IMR-90 (cell line): ENCODE measurements around the gene WBP1L. TPM values are rescaled to one million over a fixed set of nuclear protein-coding genes. Genes with fewer than 3 reads are reported as not detected.
"Not testable (repeated sequence)": the region's sequence is repeated elsewhere in the genome, so short reads cannot be mapped to it uniquely, and the experiment has no call there.

Experiments used
- ATAC-seq: fragments of 200-7000 bp; cut with Tn5 transposase; 2 replicates; pipeline ENCODE4 v1.9.1; 2020; ENCODE audit warnings: low read depth, mild to moderate bottlenecking, moderate library complexity
- Bru-seq: library from RNA; stranded (reverse); fragments of 400-500 nt; gene quantifications from one replicate; lab custom pipeline; 2021; lab: Mats Ljungman, UMichigan
- BruChase-seq, 2 experiments: library from RNA; stranded (reverse); fragments of 400-500 nt; gene quantifications; one replicate each; lab custom pipeline; 2021; lab: Mats Ljungman, UMichigan
- BruUV-seq: library from RNA; stranded (reverse); fragments of 400-500 nt; replicated peaks from 2 replicates; lab custom pipeline; 2021; lab: Mats Ljungman, UMichigan
- CTCF ChIA-PET: fragments of 300-600 bp; formaldehyde crosslinking; extraction: SDS; loops from one replicate; lab custom pipeline; 2021; ENCODE audit warnings: antibody characterized with exemption; lab: Yijun Ruan, JAX
- POLR2A ChIA-PET: fragments of 300-600 bp; sonication (Branson Sonifier 250); formaldehyde crosslinking; loops from one replicate; lab custom pipeline; 2022; ENCODE audit warnings: antibody characterized with exemption; ENCODE audit not compliant: unreplicated experiment; lab: Charles Lee
- DNase-seq: peaks from one replicate; pipeline ENCODE4 v3.0.0; 2013
- H2AFZ ChIP-seq: replicated peaks from 2 replicates; pipeline ENCODE3; 2013; ENCODE audit warnings: low read length, mild to moderate bottlenecking; ENCODE audit not compliant: poor library complexity
- H2AK5ac ChIP-seq: 2 replicates; pipeline ENCODE4 v1.6.1; 2013; ENCODE audit warnings: low read depth, low read length, inconsistent platforms
- H2AK9ac ChIP-seq: replicated peaks from 2 replicates; pipeline ENCODE3; 2013; ENCODE audit warnings: mild to moderate bottlenecking, low read depth, low read length, moderate library complexity; ENCODE audit not compliant: poor library complexity
- H2BK120ac ChIP-seq: 2 replicates; pipeline ENCODE4 v1.6.1; 2013; ENCODE audit warnings: low read depth, low read length, inconsistent platforms
- H2BK15ac ChIP-seq: 3 replicates; pipeline ENCODE4 v1.6.1; 2013; ENCODE audit warnings: low read depth, low read length, inconsistent platforms
- H2BK20ac ChIP-seq: 2 replicates; pipeline ENCODE4 v1.6.1; 2013; ENCODE audit warnings: low read depth, mild to moderate bottlenecking, inconsistent platforms, low read length, moderate library complexity
- H2BK5ac ChIP-seq: 2 replicates; pipeline ENCODE4 v1.6.1; 2013; ENCODE audit warnings: mild to moderate bottlenecking, low read depth, low read length, inconsistent platforms; ENCODE audit not compliant: poor library complexity, severe bottlenecking
- H3K14ac ChIP-seq: replicated peaks from 2 replicates; pipeline ENCODE4 v1.6.1; 2013; ENCODE audit warnings: low read depth, low read length, inconsistent platforms
- H3K18ac ChIP-seq: 2 replicates; pipeline ENCODE4 v1.6.1; 2013; ENCODE audit warnings: low read depth, low read length, control low read depth
- H3K23ac ChIP-seq: 2 replicates; pipeline ENCODE4 v1.6.1; 2013; ENCODE audit warnings: low read depth, low read length, inconsistent platforms
- H3K27ac ChIP-seq: 2 replicates; pipeline ENCODE4 v1.5.1; 2013; ENCODE audit warnings: mild to moderate bottlenecking, control low read depth, low read length; ENCODE audit not compliant: insufficient read depth
- H3K27me3 ChIP-seq: 2 replicates; pipeline ENCODE4 v1.6.1; 2013; ENCODE audit warnings: low read length; ENCODE audit not compliant: control insufficient read depth, insufficient read depth
- H3K36me3 ChIP-seq: 2 replicates; pipeline ENCODE4 v1.6.1; 2013; ENCODE audit warnings: low read length, mixed read lengths; ENCODE audit not compliant: control insufficient read depth, insufficient read depth
- H3K4ac ChIP-seq: 2 replicates; pipeline ENCODE4 v1.6.1; 2013; ENCODE audit warnings: low read depth, low read length, inconsistent platforms
- H3K4me1 ChIP-seq: 2 replicates; pipeline ENCODE4 v1.6.1; 2013; ENCODE audit warnings: low read length, mixed read lengths; ENCODE audit not compliant: control insufficient read depth, insufficient read depth
- H3K4me2 ChIP-seq: 2 replicates; pipeline ENCODE4 v1.6.1; 2013; ENCODE audit warnings: low read depth, mild to moderate bottlenecking, control low read depth, low read length, moderate library complexity
- H3K4me3 ChIP-seq: 2 replicates; pipeline ENCODE4 v1.5.1; 2013; ENCODE audit warnings: low read depth, mild to moderate bottlenecking, control low read depth, low read length, moderate library complexity; ENCODE audit not compliant: insufficient read depth
- H3K56ac ChIP-seq: 2 replicates; pipeline ENCODE4 v1.6.1; 2013; ENCODE audit warnings: low read length, inconsistent platforms; ENCODE audit not compliant: insufficient read depth; ENCODE audit errors: extremely low read depth
- H3K79me1 ChIP-seq, 2 experiments: 2 replicates each; pipeline ENCODE4 v1.6.1; 2013; ENCODE audit warnings: low read length in 2 of 2, inconsistent platforms in 1 of 2, low read depth in 1 of 2
- H3K9ac ChIP-seq: 2 replicates; pipeline ENCODE4 v1.6.1; 2013; ENCODE audit warnings: low read depth, low read length, control low read depth
- H3K9me1 ChIP-seq: 2 replicates; pipeline ENCODE4 v1.6.1; 2013; ENCODE audit warnings: low read length, inconsistent platforms; ENCODE audit not compliant: insufficient read depth
- H3K9me3 ChIP-seq: 2 replicates; pipeline ENCODE4 v1.6.1; 2013; ENCODE audit warnings: low read length; ENCODE audit not compliant: control insufficient read depth, insufficient read depth
- H4K20me1 ChIP-seq: 2 replicates; pipeline ENCODE4 v1.6.1; 2013; ENCODE audit warnings: low read length, inconsistent platforms; ENCODE audit not compliant: insufficient read depth
- H4K5ac ChIP-seq: 2 replicates; pipeline ENCODE4 v1.6.1; 2013; ENCODE audit warnings: mild to moderate bottlenecking, low read depth, low read length, control low read depth
- H4K8ac ChIP-seq, 2 experiments: 2 replicates each; pipeline ENCODE4 v1.6.1; 2013; ENCODE audit warnings: low read depth in 2 of 2, low read length in 2 of 2, control low read depth in 1 of 2, inconsistent platforms in 1 of 2
- H4K91ac ChIP-seq: 2 replicates; pipeline ENCODE4 v1.6.1; 2013; ENCODE audit warnings: low read depth, low read length, inconsistent platforms; ENCODE audit not compliant: insufficient read depth
- MAZ ChIP-seq: IDR thresholded peaks from 2 replicates; pipeline ENCODE4 v1.6.1; 2012; ENCODE audit warnings: low read depth, mild to moderate bottlenecking, low read length, improper control_type of control experiment, moderate library complexity, borderline replicate concordance
- MXI1 ChIP-seq: IDR thresholded peaks from 2 replicates; pipeline ENCODE4 v1.6.1; 2012; ENCODE audit warnings: low read depth, mild to moderate bottlenecking, low read length, moderate library complexity, borderline replicate concordance
- POLR2A ChIP-seq: IDR thresholded peaks from 2 replicates; pipeline ENCODE4 v1.6.1; 2012; ENCODE audit warnings: mild to moderate bottlenecking, low read depth, low read length
- WGBS, 2 experiments: methylation state at CpG; one replicate each; pipeline versions ENCODE4 v1.1.5 to v1.1.7; 2013; ENCODE audit warnings: missing lambda C conversion rate in 2 of 2; ENCODE audit not compliant: insufficient read length in 1 of 2; ENCODE audit errors: extremely low coverage in 2 of 2; 5-methylcytosine and 5-hydroxymethylcytosine counted together
- dilution Hi-C: fragments of 300-500 bp; cut with HindIII; formaldehyde crosslinking; loops from one replicate; pipeline ENCODE4 v1.14.3; 2018; ENCODE audit warnings: low sequenced_read_pairs; ENCODE audit not compliant: unreplicated experiment
- in situ Hi-C: fragments of 300-500 bp; cut with MboI; formaldehyde crosslinking; loops from 3 replicates; pipeline ENCODE4 v1.14.3; 2019; ENCODE audit warnings: low sequenced_read_pairs, inconsistent platforms, mixed read lengths
- intact Hi-C: fragments of 100-400 bp; cut with micrococcal nuclease; formaldehyde crosslinking; loops from 2 replicates; pipeline ENCODE4 v1.10.0; 2022
- long read RNA-seq: library from polyadenylated mRNA; unstranded; transcript quantifications from one replicate; pipeline ENCODE4 v2.0.0, GENCODE V29; 2021; ENCODE audit not compliant: unreplicated experiment
- polyA plus RNA-seq, 3 experiments: library from polyadenylated mRNA; depleted of rRNA; stranded (reverse); fragments of >200 nt; gene quantifications; 2 replicates each; pipeline ENCODE4 v1.2.3, GENCODE V29; 2012; ENCODE audit warnings: low replicate concordance in 1 of 3
- total RNA-seq: library from RNA; depleted of rRNA; stranded (reverse); fragments of >200 nt; gene quantifications from 2 replicates; pipeline ENCODE4 v1.2.3, GENCODE V29; 2012; rRNA removed

The WBP1L gene
- total RNA-seq (29.2 and 31.0 TPM in 2 replicates), polyA plus RNA-seq (2012; rRNA removed) (20.7 and 22.2 TPM in 2 replicates), Bru-seq, nascent RNA (percentile 84 among the genes with signal in this experiment), BruChase-seq, experiment 1, labeled RNA remaining after a 6-hour chase (percentile 96 among the genes with signal in this experiment), BruChase-seq, experiment 2, labeled RNA remaining after a 2-hour chase (percentile 87 among the genes with signal in this experiment)
- 17.2 and 31.3 TPM in 2 replicates for polyA plus RNA-seq (2012; cell fraction: cytosol; rRNA removed)
- polyA plus RNA-seq (2012; cell fraction: nucleus; rRNA removed; ENCODE audit: low replicate concordance) = 18.9 and 19.8 TPM in 2 replicates
- long read RNA-seq, transcript WBP1L-203 (4 exons, 1,428 nt) = major isoform, 10 of 36 reads
- long read RNA-seq, partial matches to known transcripts = 26 of 36 reads
- long read RNA-seq, other reads (novel, unspliced or antisense) = 0 of 36 reads

DNA sequence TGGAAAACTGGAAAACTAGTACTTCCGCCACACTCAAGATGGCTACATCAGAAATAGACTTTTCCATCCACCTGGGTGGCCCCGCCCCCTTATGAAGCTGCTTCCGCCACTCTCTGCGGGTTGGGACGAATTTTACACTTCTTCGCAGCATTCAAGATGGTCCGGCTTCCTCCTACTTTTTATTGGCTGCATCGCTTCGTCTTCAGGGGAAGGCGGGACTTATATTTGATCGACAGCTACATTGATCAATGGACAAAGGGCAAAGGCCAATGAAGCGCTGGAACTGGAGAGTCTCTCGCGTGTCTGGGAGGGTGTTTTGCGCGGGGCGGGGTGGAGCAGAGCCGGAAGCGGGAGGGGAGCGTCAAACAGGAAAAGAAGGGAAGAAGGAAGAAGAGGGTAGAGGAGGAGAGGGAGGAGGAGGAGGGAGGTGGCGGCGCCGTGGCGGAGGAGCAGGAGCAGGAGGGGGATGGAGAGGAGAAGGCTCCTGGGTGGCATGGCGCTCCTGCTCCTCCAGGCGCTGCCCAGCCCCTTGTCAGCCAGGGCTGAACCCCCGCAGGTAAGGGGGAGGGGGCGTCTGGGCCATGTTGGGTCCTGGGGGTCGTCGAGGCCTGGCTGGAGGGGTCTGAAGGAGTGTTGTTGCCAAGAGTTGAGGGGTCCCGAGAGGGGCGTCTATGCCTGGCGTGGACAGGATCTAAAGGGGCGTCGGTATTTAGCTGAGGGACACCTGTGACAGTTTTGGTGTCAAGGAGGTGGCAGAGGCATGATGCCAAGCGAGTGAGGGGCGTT is at the start of gene WBP1L:
WBP1L (plus strand) TSS at position 361 of the 786 bp plus-strand sequence; CDS start at position 467, 106 bp downstream.
- in situ Hi-C loops = no loop called here
- CTCF ChIA-PET = interaction anchor here (2.1 kb wide), 1 partner anchor 10 kb away, joined by 10 read pairs; no protein-coding TSS in a partner anchor

DNA sequence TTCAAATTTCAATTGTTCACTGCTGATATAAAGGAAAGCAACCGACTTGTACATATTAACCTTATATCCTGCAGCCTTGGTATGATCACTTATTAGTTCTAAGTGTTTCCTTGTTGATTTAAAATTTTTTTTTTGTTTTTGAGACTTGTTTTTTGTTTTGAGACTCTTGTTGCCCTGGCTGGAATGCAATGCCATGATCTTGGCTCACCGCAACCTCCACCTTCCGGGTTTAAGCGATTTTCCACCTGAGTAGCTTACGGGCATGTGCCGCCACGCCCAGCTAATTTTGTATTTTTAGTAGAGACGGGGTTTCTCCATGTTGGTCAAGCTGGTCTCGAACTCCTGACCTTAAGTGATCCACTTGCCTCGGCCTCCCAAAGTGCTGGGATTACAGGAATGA is 48.3 kb upstream of the WBP1L start:
- H3K79me1 ChIP-seq, H4K5ac ChIP-seq, H3K14ac ChIP-seq, H4K20me1 ChIP-seq, DNase-seq, H3K23ac ChIP-seq, H4K91ac ChIP-seq, H4K8ac ChIP-seq, in situ Hi-C loops, H3K4me3 ChIP-seq, H3K4ac ChIP-seq, H2BK20ac ChIP-seq, H3K56ac ChIP-seq, H2AFZ ChIP-seq, H3K9me1 ChIP-seq, H3K4me1 ChIP-seq, H2BK120ac ChIP-seq, H3K18ac ChIP-seq, H2BK15ac ChIP-seq, H2AK9ac ChIP-seq, ATAC-seq, H3K27ac ChIP-seq, POLR2A ChIA-PET, dilution Hi-C loops, H3K27me3 ChIP-seq, intact Hi-C loops, H2BK5ac ChIP-seq, BruUV-seq, H3K9me3 ChIP-seq, CTCF ChIA-PET, H3K9ac ChIP-seq, H3K4me2 ChIP-seq, H2AK5ac ChIP-seq: not testable (repeated sequence)
- 100% methylated on average over 3 of the region's 10 CpGs; no CpG with 5 or more reads in 1 of the 2 experiments for WGBS, 2 experiments
- H3K36me3 ChIP-seq = peaks cover 11% of the 10 kb centered on the region

More for the DNA sequence above, at the start of gene WBP1L:
- Histone ChIP-seq H3K56ac (peak within 1 kb of the TSS; percentile 53), H3K27me3 (no peaks in the 10 kb centered on the region), H2BK5ac (peak within 1 kb of the TSS; percentile 84), H3K23ac (peak within 1 kb of the TSS; percentile 94), H2BK120ac (peak within 1 kb of the TSS; percentile 79), H3K9me1 (peaks cover 11% of the 10 kb centered on the region; the same call in 1 of the 2 replicates), H3K4me2 (peak within 1 kb of the TSS; percentile 94), H2AK5ac (peak within 1 kb of the TSS; percentile 99), H2BK15ac (peak within 1 kb of the TSS; percentile 70), H4K8ac (peak within 1 kb of the TSS; percentile 99 to 100), H3K4ac (peak within 1 kb of the TSS; percentile 93), H2AK9ac (peak within 1 kb of the TSS; percentile 100), H4K91ac (peak within 1 kb of the TSS; percentile 87), H4K20me1 (peaks cover 16% of the 10 kb centered on the region; the same call in 1 of the 2 replicates), H2AFZ (peak within 1 kb of the TSS; percentile 90), H3K9ac (peak within 1 kb of the TSS; percentile 93), H3K4me1 (no peaks in the 10 kb centered on the region), H3K18ac (peak within 1 kb of the TSS; percentile 48), H3K14ac (peak within 1 kb of the TSS; percentile 97), H2BK20ac (peak within 1 kb of the TSS; percentile 68), H3K79me1 (peaks cover 20 to 40% of the 10 kb centered on the region in 2 experiments), H3K4me3 (peak within 1 kb of the TSS; percentile 77), H4K5ac (peak within 1 kb of the TSS; percentile 98), H3K9me3 (no peaks in the 10 kb centered on the region), H3K27ac (peak within 1 kb of the TSS; percentile 86), H3K36me3 (no peaks in the 10 kb centered on the region)
- POLR2A ChIA-PET = interaction anchor here (0.7 kb wide), 1 partner anchor 848 kb away, joined by 7 read pairs; no protein-coding TSS in a partner anchor
- dilution Hi-C loops (no loop called here), intact Hi-C loops (loop anchor here (1.0 to 5.0 kb wide), 2 partner anchors 9 to 39 kb away; no protein-coding TSS in a partner anchor)
- ATAC-seq (peak; percentile 96), DNase-seq (peak; percentile 99)
- TF ChIP-seq MXI1 = no peak
- TF ChIP-seq POLR2A = peak; percentile 79; the same call in 1 of the 2 replicates
- TF ChIP-seq MAZ = peak; percentile 91; the same call in 1 of the 2 replicates
- no TSS peak for BruUV-seq
- WGBS, 2 experiments = 1% methylated on average over 25 of the region's 37 CpGs; no CpG with 5 or more reads in 1 of the 2 experiments
